OCI-LY1 (cell line): ENCODE results near the gene DPM3.
A peak's percentile ranks its signal among the peaks of the same experiment; 100 is the strongest.

Experiments
- H2AFZ ChIP-seq: fragments of 200-600 bp; sonication (generic), shearing (Covaris generic); 2 replicates; pipeline ENCODE4 v1.6.0; 2014; ENCODE audit warnings: antibody characterized with exemption, mild to moderate bottlenecking, low read length
- H3F3A ChIP-seq: fragments of 200-600 bp; sonication (generic), shearing (Covaris generic); 2 replicates; pipeline ENCODE4 v1.6.0; 2014; ENCODE audit warnings: mild to moderate bottlenecking, antibody characterized with exemption, low read length, moderate library complexity; ENCODE audit not compliant: insufficient read depth
- H3K27ac ChIP-seq: fragments of 200-600 bp; sonication (generic); 2 replicates; pipeline ENCODE4 v1.5.1; 2014; ENCODE audit warnings: low read length, mixed run types, mild to moderate bottlenecking, low read depth; ENCODE audit not compliant: poor library complexity, severe bottlenecking
- H3K27me3 ChIP-seq: fragments of 200-600 bp; sonication (generic); 2 replicates; pipeline ENCODE4 v1.6.0; 2014; ENCODE audit warnings: antibody characterized with exemption, mild to moderate bottlenecking, low read length, moderate library complexity; ENCODE audit not compliant: insufficient read depth
- H3K36me3 ChIP-seq: fragments of 200-600 bp; sonication (generic); 2 replicates; pipeline ENCODE4 v1.6.1; 2014; ENCODE audit warnings: mild to moderate bottlenecking, antibody characterized with exemption, low read length, moderate library complexity, mixed read lengths; ENCODE audit not compliant: insufficient read depth
- H3K4me1 ChIP-seq: fragments of 200-600 bp; sonication (generic); 2 replicates; pipeline ENCODE4 v1.5.1; 2014; ENCODE audit warnings: mild to moderate bottlenecking, low read length, moderate library complexity; ENCODE audit not compliant: insufficient read depth, severe bottlenecking
- H3K4me2 ChIP-seq: fragments of 200-600 bp; sonication (generic), shearing (Covaris generic); 2 replicates; pipeline ENCODE4 v1.6.1; 2014; ENCODE audit warnings: low read length
- H3K4me3 ChIP-seq: fragments of 200-600 bp; sonication (generic); 2 replicates; pipeline ENCODE4 v1.5.1; 2014; ENCODE audit warnings: low read length, low read depth, mild to moderate bottlenecking, mixed read lengths; ENCODE audit not compliant: poor library complexity, severe bottlenecking
- H3K79me2 ChIP-seq: fragments of 200-600 bp; shearing (Covaris generic); 2 replicates; pipeline ENCODE4 v1.6.1; 2016; ENCODE audit warnings: mixed run types, low read length, mixed read lengths; ENCODE audit not compliant: insufficient read depth
- H3K9ac ChIP-seq: fragments of 200-600 bp; sonication (generic), shearing (Covaris generic); 2 replicates; pipeline ENCODE4 v1.6.1; 2014; ENCODE audit warnings: mild to moderate bottlenecking, low read length, mixed read lengths
- H3K9me2 ChIP-seq: fragments of 200-600 bp; sonication (generic), shearing (Covaris generic); 2 replicates; pipeline ENCODE4 v1.6.1; 2014; ENCODE audit warnings: low read depth, mild to moderate bottlenecking, low read length, mixed read lengths
- H3K9me3 ChIP-seq: fragments of 200-600 bp; shearing (Covaris generic); 2 replicates; pipeline ENCODE4 v1.6.1; 2014; ENCODE audit warnings: low read length, mixed read lengths
- H4K20me1 ChIP-seq: fragments of 200-600 bp; sonication (generic), shearing (Covaris generic); 2 replicates; pipeline ENCODE4 v1.6.0; 2016; ENCODE audit warnings: mild to moderate bottlenecking, low read length; ENCODE audit not compliant: insufficient read depth
- CTCF ChIP-seq: fragments of 200-600 bp; sonication (generic), shearing (Covaris generic); IDR thresholded peaks from 2 replicates; pipeline ENCODE4 v1.5.1; 2017; ENCODE audit warnings: mild to moderate bottlenecking, antibody characterized with exemption, low read length, moderate library complexity, mixed read lengths
- EZH2 ChIP-seq: fragments of 200-600 bp; sonication (generic), shearing (Covaris generic); IDR thresholded peaks from 2 replicates; pipeline ENCODE4 v1.8.0; 2017; ENCODE audit warnings: borderline replicate concordance, mixed run types, mild to moderate bottlenecking, antibody characterized with exemption, low read length, moderate library complexity, mixed read lengths

Gene DPM3

GRCh38 chr1:155134880-155135414, 5.4 kb downstream of the DPM3 start:
- Histone ChIP-seq H2AFZ (no peak overlapping the region), H3F3A (0 out of 2 replicates have a peak, but pooled peaks cover 3% of the 10 kb centered on the region), H3K4me3 (peak overlapping the region; percentile 86), H3K79me2 (no peaks in the 10 kb centered on the region), H4K20me1 (no peaks in the 10 kb centered on the region), H3K4me1 (peaks cover 31% of the 10 kb centered on the region), H3K9ac (peak overlapping the region; percentile 90), H3K9me3 (no peaks in the 10 kb centered on the region), H3K27me3 (no peaks in the 10 kb centered on the region), H3K36me3 (no peaks in the 10 kb centered on the region), H3K27ac (peak overlapping the region; percentile 3), H3K4me2 (peak overlapping the region; percentile 86), H3K9me2 (no peaks in the 10 kb centered on the region)
- TF ChIP-seq CTCF = no peak

GRCh38 chr1:155134322-155134721, 6.0 kb downstream of the DPM3 start:
- Histone ChIP-seq H3K27ac (no peak overlapping the region), H3K9me2 (no peaks in the 10 kb centered on the region), H3K27me3 (no peaks in the 10 kb centered on the region), H3K79me2 (no peaks in the 10 kb centered on the region), H3K9me3 (no peaks in the 10 kb centered on the region), H3K36me3 (no peaks in the 10 kb centered on the region), H3K4me1 (peaks cover 25% of the 10 kb centered on the region), H3F3A (0 out of 2 replicates have a peak, but pooled peaks cover 3% of the 10 kb centered on the region), H2AFZ (no peak overlapping the region), H3K4me2 (peak overlapping the region; percentile 86; the same call in 1 of the 2 replicates), H4K20me1 (no peaks in the 10 kb centered on the region), H3K4me3 (peak overlapping the region; percentile 86), H3K9ac (peak overlapping the region; percentile 90; the same call in 1 of the 2 replicates)
- TF ChIP-seq EZH2 (no peak), CTCF (no peak)

- Histone ChIP-seq H3K4me1 (peaks cover 21% of the 10 kb centered on the region), H3K4me3 (no peak overlapping the region), H3K4me2 (no peak overlapping the region; the same call in 1 of the 2 replicates), H3K27ac (no peak overlapping the region), H3K9me3 (no peaks in the 10 kb centered on the region), H3K9ac (no peak overlapping the region), H3K36me3 (no peaks in the 10 kb centered on the region), H3K9me2 (no peaks in the 10 kb centered on the region), H3K79me2 (no peaks in the 10 kb centered on the region), H3K27me3 (no peaks in the 10 kb centered on the region), H4K20me1 (no peaks in the 10 kb centered on the region), H2AFZ (no peak overlapping the region), H3F3A (0 out of 2 replicates have a peak, but pooled peaks cover 3% of the 10 kb centered on the region)
- TF ChIP-seq CTCF = no peak
- no peak for TF ChIP-seq EZH2
Measured at GRCh38 chr1:155133799-155134281, 6.5 kb downstream of the DPM3 start.
